B cell (primary cell): Measurements from ENCODE around the gene MXRA8. TPM values are rescaled to one million over a fixed set of nuclear protein-coding genes. Genes with fewer than 3 reads are reported as not detected.

Experiments
- ATAC-seq: fragments of 200-7000 bp; cut with Tn5 transposase; one replicate; pipeline ENCODE4 v1.10.0; 2021; ENCODE audit warnings: low read depth, mild to moderate bottlenecking, moderate number of reproducible peaks, moderate library complexity
- CTCF ChIA-PET: fragments of 350-600 bp; sonication (Branson Sonifier 250); formaldehyde crosslinking; loops from one replicate; lab custom pipeline; 2021; ENCODE audit warnings: antibody characterized with exemption, inconsistent platforms; lab: Charles Lee
- POLR2A ChIA-PET: fragments of 350-600 bp; sonication (Branson Sonifier 250); formaldehyde crosslinking; loops from one replicate; lab custom pipeline; 2021; ENCODE audit warnings: antibody characterized with exemption; lab: Charles Lee
- DNase-seq: peaks from one replicate; pipeline ENCODE4 v3.0.0; 2013
- H2AFZ ChIP-seq: 2 replicates; pipeline ENCODE4 v1.6.1; 2012; ENCODE audit warnings: mild to moderate bottlenecking, low read depth, low read length; ENCODE audit not compliant: insufficient read depth, poor library complexity, severe bottlenecking
- H3K27ac ChIP-seq, 2 donors: 1 replicate in 1 of 2; 2 replicates in 1 of 2; pipeline ENCODE4 v1.5.1; 2012 to 2013; ENCODE audit warnings: low read length in 2 of 2, mild to moderate bottlenecking in 2 of 2, moderate library complexity in 1 of 2
- H3K27me3 ChIP-seq, 4 experiments: fragments of 200-600 bp in 1 of 4; sonication (generic) in 1 of 4; replicated peaks in 1 of 4; 1 replicate in 2 of 4; 2 replicates in 2 of 4; pipeline versions ENCODE4 v1.6.1 to v1.7.0; 2013 to 2016; ENCODE audit warnings: low read length in 3 of 4, mild to moderate bottlenecking in 2 of 4, mixed read lengths in 1 of 4, moderate library complexity in 1 of 4; ENCODE audit not compliant: insufficient read depth in 4 of 4, control insufficient read depth in 3 of 4; ENCODE audit errors: control extremely low read depth in 1 of 4
- H3K36me3 ChIP-seq, 2 experiments: replicated peaks in 1 of 2; 1 replicate in 1 of 2; 2 replicates in 1 of 2; pipeline versions ENCODE4 v1.6.1 to v1.7.1; 2013; ENCODE audit warnings: low read length in 1 of 2; ENCODE audit not compliant: insufficient read depth in 2 of 2, control insufficient read depth in 1 of 2; ENCODE audit errors: control extremely low read depth in 1 of 2, extremely low read depth in 1 of 2
- H3K4me1 ChIP-seq, 2 donors: fragments of 200-600 bp in 1 of 2; sonication (generic) in 1 of 2; 1 replicate in 1 of 2; 2 replicates in 1 of 2; pipeline versions ENCODE4 v1.5.1 to v1.6.1; 2013 to 2017; ENCODE audit warnings: low read length in 2 of 2; ENCODE audit not compliant: control insufficient read depth in 2 of 2, insufficient read depth in 2 of 2
- H3K4me2 ChIP-seq: replicated peaks from 2 replicates; pipeline ENCODE3; 2012; ENCODE audit warnings: mild to moderate bottlenecking, low read depth, low read length; ENCODE audit not compliant: poor library complexity, severe bottlenecking
- H3K4me3 ChIP-seq, 5 experiments: fragments of 200-600 bp in 1 of 5; sonication (generic) in 1 of 5; 1 replicate in 3 of 5; 2 replicates in 2 of 5; pipeline versions ENCODE4 v1.5.1 to v1.7.0; 2011 to 2016; ENCODE audit warnings: low read length in 4 of 5, mild to moderate bottlenecking in 4 of 5, low read depth in 2 of 5, control low read depth in 1 of 5, moderate library complexity in 1 of 5; ENCODE audit not compliant: insufficient read depth in 1 of 5; ENCODE audit errors: control extremely low read depth in 1 of 5, extremely low read depth in 1 of 5
- H3K79me2 ChIP-seq: fragments of 200-600 bp; sonication (generic); one replicate; pipeline ENCODE4 v1.6.0; 2016; ENCODE audit warnings: low read length; ENCODE audit not compliant: control insufficient read depth, insufficient read depth
- H3K9ac ChIP-seq: fragments of 200-600 bp; sonication (generic); 2 replicates; pipeline ENCODE4 v1.6.1; 2017; ENCODE audit warnings: mild to moderate bottlenecking, low read length, moderate library complexity
- H3K9me3 ChIP-seq, 3 donors: one replicate each; pipeline versions ENCODE4 v1.6.1 to v1.7.1; 2013; ENCODE audit warnings: low read length in 2 of 3; ENCODE audit not compliant: control insufficient read depth in 2 of 3, insufficient read depth in 1 of 3; ENCODE audit errors: control extremely low read depth in 1 of 3
- H4K20me1 ChIP-seq: 2 replicates; pipeline ENCODE4 v1.6.0; 2012; ENCODE audit warnings: mild to moderate bottlenecking, low read length; ENCODE audit not compliant: insufficient read depth, control insufficient read depth, poor library complexity, severe bottlenecking
- H3K27ac Mint-ChIP-seq: one replicate; pipeline ENCODE4 v1.8.0; 2021; ENCODE audit warnings: mixed read lengths
- H3K27me3 Mint-ChIP-seq: one replicate; pipeline ENCODE4 v1.8.0; 2021; ENCODE audit warnings: mixed read lengths
- H3K4me1 Mint-ChIP-seq: one replicate; pipeline ENCODE4 v1.8.0; 2021; ENCODE audit warnings: mixed read lengths
- H3K4me3 Mint-ChIP-seq: one replicate; pipeline ENCODE4 v1.8.0; 2021; ENCODE audit warnings: mixed read lengths
- H3K9me3 Mint-ChIP-seq: one replicate; pipeline ENCODE4 v1.8.0; 2022; ENCODE audit warnings: mixed read lengths; ENCODE audit not compliant: insufficient read depth
- EZH2 ChIP-seq: IDR thresholded peaks from 2 replicates; pipeline ENCODE4 v1.6.1; 2012; ENCODE audit warnings: borderline replicate concordance, low read depth, mild to moderate bottlenecking, moderate library complexity, low read length; ENCODE audit not compliant: insufficient read depth, poor library complexity, severe bottlenecking
- WGBS: methylation state at CpG from one replicate; pipeline ENCODE4 v1.1.5; 2013; ENCODE audit warnings: missing lambda C conversion rate; ENCODE audit not compliant: insufficient coverage; 5-methylcytosine and 5-hydroxymethylcytosine counted together
- intact Hi-C: fragments of 100-400 bp; cut with micrococcal nuclease; formaldehyde crosslinking; loops from one replicate; pipeline ENCODE4 v1.10.0; 2022
- polyA plus RNA-seq: library from polyadenylated mRNA; depleted of rRNA; stranded (reverse); fragments of >200 nt; gene quantifications from 2 replicates; pipeline ENCODE4 v1.2.3, GENCODE V29; 2012
- total RNA-seq, 2 donors: library from RNA; stranded (reverse); fragments of 120-200 nt in 1 of 2; gene quantifications; 1 replicate in 1 of 2; 2 replicates in 1 of 2; pipeline versions ENCODE4 v1.2.3 to v1.2.4, GENCODE V29; 2013 to 2022
- TF ChIP-seq, protein P1 (sequence below): fragments of 200-600 bp; IDR thresholded peaks from one replicate; pipeline ENCODE4 v1.8.0; 2022; ENCODE audit warnings: antibody characterized with exemption, mild to moderate bottlenecking

Gene MXRA8
- total and polyA plus RNA-seq, 2 donors (not counting 1 experiment from before 2014, with no cell fraction given) = 0.10 TPM; not detected in 1

DNA sequence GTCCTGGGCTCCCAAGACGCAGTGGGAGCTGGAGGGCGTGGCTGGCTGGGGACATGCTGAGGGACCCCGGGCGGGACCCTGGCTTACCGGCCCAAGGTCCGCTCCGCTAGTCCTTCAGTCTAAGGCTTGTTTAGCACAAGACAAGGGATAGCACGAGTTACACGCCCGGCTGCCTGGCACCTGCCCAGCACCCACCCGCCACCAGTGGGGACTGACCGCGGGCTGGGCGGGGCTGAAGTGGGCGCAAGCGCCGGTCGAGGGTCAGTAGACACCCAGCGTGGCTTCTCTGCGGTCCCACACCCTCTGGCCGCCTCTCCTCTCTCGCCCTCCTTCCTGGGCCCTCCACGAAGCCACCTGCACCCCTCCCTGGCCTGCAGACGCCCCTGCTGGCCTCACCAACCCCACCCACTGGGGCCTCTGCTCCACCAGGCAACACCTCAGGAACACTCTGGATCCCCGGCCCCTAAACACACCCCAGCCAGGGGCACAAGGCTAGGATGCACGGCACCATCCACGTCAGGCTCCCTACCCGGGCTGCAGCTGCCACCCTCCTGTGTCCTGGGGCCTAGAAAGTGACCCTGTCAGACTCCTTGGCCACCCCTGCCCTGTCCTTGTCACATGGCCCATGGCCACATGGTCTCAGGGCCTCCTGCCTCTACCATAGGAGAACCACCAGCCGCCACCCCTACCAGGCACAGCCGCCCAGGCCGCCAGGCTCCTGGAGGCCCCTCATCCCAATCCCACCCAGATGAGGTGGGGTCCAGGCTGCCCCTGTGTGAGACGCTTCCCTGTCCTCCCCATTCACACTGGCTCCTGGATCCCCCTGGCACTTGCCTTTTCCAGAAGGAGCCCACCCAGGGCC lies 21.2 kb downstream of the MXRA8 start:
- intact Hi-C loops = no loop called here
- Histone ChIP-seq H3K27me3 (no peaks in the 10 kb centered on the region), H4K20me1 (no peaks in the 10 kb centered on the region), H2AFZ (no peak overlapping the region), H3K4me3 (no peak overlapping the region), H3K4me2 (no peak overlapping the region), H3K9me3 (peaks cover 0 to 7% (median 0%) of the 10 kb centered on the region in 3 donors), H3K4me1 (no peaks in the 10 kb centered on the region), H3K79me2 (no peaks in the 10 kb centered on the region), H3K9ac (no peak overlapping the region), H3K36me3 (peaks cover 0 to 12% of the 10 kb centered on the region in 2 experiments), H3K27ac (no peak overlapping the region)
- ATAC-seq (no peak), DNase-seq (no peak)
- CTCF ChIA-PET = no interaction called here
- Mint-ChIP-seq H3K9me3 (no peaks in the 10 kb centered on the region), H3K4me1 (peaks cover 2% of the 10 kb centered on the region), H3K4me3 (no peak overlapping the region), H3K27me3 (no peaks in the 10 kb centered on the region), H3K27ac (no peak overlapping the region)
- POLR2A ChIA-PET = no interaction called here
- 94% methylated on average over 31 of the region's 32 CpGs for WGBS
- TF ChIP-seq, protein P1, sequence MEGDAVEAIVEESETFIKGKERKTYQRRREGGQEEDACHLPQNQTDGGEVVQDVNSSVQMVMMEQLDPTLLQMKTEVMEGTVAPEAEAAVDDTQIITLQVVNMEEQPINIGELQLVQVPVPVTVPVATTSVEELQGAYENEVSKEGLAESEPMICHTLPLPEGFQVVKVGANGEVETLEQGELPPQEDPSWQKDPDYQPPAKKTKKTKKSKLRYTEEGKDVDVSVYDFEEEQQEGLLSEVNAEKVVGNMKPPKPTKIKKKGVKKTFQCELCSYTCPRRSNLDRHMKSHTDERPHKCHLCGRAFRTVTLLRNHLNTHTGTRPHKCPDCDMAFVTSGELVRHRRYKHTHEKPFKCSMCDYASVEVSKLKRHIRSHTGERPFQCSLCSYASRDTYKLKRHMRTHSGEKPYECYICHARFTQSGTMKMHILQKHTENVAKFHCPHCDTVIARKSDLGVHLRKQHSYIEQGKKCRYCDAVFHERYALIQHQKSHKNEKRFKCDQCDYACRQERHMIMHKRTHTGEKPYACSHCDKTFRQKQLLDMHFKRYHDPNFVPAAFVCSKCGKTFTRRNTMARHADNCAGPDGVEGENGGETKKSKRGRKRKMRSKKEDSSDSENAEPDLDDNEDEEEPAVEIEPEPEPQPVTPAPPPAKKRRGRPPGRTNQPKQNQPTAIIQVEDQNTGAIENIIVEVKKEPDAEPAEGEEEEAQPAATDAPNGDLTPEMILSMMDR = no peak
- no peak for TF ChIP-seq EZH2

DNA sequence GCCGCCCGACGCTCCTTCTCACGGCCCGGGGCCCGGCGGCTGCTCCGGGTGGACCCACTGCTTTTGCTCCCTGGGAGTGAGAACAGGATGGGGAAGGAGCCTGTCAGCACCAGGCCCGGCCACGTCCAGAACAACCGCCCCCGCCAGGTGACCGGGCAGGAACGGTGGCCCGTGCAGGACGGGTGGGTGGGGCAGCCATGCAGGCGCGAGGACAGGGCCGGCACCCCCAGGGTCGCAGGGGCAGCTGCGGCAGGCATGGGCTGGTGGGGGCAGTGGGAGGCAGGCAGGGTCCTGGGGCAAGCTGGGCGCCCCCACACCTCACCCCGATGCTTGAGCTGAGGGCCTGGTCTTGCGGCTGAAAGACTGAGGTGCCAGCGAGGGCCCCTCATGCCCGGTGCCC lies 21.9 kb downstream of the MXRA8 start:
- DNase-seq = no peak
- Histone ChIP-seq H4K20me1 (no peaks in the 10 kb centered on the region), H3K36me3 (peaks cover 0 to 12% of the 10 kb centered on the region in 2 experiments), H3K27ac (no peak overlapping the region), H3K9me3 (peaks cover 0 to 7% (median 0%) of the 10 kb centered on the region in 3 donors), H3K79me2 (no peaks in the 10 kb centered on the region), H3K27me3 (no peaks in the 10 kb centered on the region), H3K4me2 (no peak overlapping the region), H3K9ac (no peak overlapping the region), H2AFZ (no peak overlapping the region), H3K4me1 (peaks cover 0 to 2% of the 10 kb centered on the region in 2 donors), H3K4me3 (no peak overlapping the region)
- Mint-ChIP-seq H3K4me3 (no peak overlapping the region), H3K27ac (no peak overlapping the region), H3K4me1 (peaks cover 2% of the 10 kb centered on the region), H3K9me3 (no peaks in the 10 kb centered on the region), H3K27me3 (no peaks in the 10 kb centered on the region)
- 96% methylated on average over 25 of the region's 26 CpGs for WGBS
- ChIA-PET POLR2A (no interaction called here), CTCF (no interaction called here)
- intact Hi-C loops = no loop called here
- TF ChIP-seq EZH2 = no peak
- TF ChIP-seq, protein P1 = no peak
- ATAC-seq = no peak
